IPS-NIHi11 (cell line): ENCODE measurements around the gene PTDSS2.

ENCODE experiments used
- DNase-seq: peaks from one replicate; pipeline ENCODE4 v3.0.0; 2012; ENCODE audit warnings: mixed read lengths, low spot score

The PTDSS2 gene

DNA sequence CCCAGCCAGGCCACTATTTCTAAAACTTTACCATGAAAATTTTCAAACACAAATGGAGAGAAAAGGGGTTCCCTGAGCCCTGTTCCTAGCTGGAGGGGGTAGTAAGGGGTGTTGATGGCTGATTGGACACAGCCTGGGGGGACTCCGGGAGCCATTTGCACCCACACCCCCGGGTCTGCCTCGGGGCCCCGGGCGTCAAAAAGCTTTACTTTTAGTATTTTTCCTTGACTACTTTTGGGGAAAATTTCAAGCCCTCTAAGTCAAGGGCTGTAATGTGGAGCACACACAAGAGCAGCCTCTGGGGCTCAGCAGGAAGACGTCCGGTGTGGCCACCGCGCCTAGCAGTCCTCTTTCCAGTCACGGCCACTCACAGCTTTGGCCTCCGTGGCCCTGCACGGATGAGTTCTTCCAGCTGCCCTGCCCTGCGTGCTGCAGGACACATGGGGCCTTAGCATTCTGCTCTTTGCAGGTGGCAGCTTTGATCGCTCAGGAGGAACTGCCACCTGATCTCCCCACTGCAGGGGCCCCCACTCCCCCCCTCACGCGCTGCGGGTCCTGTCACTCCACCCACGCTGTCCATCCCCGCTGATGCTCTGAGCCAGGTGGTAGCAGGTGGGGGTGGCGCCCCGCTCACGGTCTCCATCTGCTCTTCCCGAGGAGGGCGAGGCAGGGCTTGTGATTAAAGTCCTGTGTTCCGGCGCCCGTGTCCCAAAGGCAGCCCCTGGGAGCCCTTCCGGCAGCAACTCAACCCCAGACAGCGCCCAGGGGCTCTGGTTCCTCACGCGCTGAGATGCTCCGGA is 42.5 kb downstream of the PTDSS2 start:
- DNase-seq: peak; percentile 56

DNA sequence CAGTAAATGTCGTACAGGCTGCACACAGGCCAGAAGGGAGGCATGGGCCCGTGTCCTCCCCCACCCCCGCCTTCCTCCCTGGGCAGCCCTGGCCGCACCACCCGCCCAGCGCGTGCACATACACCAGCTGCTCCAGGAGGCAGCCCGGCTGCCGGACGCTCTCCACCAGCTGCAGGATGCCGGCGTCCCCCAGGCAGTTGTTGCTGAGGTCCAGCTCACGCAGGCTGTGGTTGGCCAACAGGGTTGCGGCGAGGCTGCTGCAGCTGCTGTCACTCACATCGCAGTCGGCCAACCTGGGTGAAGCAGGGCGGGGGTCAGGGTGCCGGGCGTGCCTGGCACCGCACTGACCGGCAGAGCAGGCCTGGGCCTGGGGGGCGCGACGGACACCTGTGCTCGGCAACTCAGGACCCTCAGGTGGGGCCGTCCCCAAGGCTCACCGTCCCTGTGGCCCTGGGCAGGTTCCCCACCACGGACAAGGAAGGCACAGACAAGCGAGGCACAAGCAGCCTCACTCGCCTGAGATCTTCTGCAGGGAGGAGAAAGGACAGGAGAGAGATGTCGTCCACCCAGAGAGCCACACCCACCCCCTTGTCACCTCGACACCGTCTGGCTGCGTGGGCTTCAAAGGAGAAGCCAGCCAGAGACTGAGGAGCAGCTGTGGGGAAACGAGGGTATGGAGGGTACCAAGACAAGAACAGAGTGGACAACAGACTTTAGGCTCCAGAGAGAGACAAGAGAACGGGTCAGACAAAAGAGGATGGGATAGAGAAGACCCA is 44.9 kb downstream of the PTDSS2 start:
- peak; percentile 29 for DNase-seq

DNA sequence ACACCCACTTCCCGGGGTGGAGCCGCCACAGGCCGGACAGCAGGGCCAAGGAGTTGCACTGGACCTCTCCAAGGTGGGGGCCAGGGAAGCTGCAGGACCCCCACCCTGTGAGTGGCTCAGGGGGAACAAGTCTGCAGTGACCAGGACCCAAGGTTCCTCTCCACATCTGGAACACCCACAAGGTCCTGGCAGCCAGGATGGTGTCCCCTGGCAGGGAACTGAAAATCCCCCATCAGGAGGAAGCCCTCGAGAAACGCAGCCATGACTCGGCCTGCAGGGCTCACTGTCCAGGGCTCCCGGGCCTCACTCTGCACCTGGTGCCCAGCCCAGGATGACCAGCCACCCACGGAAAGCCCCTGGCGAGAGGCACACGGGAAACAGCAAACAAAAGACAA is 45.5 kb downstream of the PTDSS2 start:
- DNase-seq: no peak

DNA sequence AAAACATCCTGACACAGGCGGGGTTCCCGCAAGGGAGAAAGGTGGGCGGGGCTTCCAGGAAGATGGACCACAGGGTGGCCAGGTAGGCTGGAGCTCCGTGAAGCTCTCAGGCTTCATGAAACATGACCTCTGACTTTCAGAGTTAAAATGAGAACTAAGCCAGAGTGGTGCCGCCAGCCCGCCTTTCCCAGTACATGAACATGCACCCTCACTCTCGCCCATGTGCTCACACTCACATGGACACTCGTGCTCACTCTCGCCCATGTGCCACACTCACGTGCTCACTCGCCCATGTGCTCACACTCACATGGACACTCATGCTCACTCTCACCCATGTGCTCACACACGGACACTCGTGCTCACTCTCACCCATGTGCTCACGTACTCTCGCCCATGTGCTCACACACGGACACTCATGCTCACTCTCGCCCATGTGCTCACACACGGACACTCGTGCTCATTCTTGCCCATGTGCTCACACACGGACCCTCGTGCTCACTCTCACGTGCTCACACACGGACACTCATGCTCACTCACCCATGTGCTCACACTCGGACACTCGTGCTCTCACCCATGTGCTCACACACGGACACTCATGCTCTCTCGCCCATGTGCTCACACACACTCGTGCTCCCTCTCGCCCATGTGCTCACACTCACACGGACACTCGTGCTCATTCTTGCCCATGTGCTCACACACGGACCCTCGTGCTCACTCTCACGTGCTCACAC is 46.9 kb downstream of the PTDSS2 start:
- DNase-seq: peak; percentile 32

DNA sequence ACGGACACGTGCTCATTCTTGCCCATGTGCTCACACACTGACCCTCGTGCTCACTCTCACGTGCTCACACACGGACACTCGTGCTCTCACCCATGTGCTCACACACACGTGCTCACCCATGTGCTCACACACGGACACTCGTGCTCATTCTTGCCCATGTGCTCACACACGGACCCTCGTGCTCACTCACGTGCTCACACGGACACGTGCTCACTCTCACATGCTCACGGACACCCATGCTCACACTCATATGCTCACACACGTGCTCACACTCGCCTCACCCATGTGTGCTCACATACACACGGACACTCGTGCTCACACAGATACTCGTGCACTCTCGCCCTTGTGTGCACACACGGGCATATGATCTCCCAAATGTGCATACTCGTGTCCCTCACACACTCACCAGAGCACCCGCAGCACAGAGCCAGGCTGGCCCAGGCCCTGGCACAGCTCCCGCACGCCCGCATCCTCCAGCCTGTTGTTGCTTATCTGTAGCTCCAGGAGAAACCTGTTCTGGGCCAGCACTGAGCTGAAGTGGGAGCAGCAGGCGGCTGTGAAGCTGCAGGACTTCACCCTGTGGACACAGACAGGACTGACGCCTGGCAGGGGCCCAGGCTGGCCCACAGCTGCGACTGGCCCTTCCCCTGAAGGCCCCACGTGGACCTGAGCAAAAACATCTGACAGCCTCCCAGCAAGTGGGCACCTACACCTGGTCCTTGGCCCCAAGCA is 47.7 kb downstream of the PTDSS2 start:
- no peak for DNase-seq

DNA sequence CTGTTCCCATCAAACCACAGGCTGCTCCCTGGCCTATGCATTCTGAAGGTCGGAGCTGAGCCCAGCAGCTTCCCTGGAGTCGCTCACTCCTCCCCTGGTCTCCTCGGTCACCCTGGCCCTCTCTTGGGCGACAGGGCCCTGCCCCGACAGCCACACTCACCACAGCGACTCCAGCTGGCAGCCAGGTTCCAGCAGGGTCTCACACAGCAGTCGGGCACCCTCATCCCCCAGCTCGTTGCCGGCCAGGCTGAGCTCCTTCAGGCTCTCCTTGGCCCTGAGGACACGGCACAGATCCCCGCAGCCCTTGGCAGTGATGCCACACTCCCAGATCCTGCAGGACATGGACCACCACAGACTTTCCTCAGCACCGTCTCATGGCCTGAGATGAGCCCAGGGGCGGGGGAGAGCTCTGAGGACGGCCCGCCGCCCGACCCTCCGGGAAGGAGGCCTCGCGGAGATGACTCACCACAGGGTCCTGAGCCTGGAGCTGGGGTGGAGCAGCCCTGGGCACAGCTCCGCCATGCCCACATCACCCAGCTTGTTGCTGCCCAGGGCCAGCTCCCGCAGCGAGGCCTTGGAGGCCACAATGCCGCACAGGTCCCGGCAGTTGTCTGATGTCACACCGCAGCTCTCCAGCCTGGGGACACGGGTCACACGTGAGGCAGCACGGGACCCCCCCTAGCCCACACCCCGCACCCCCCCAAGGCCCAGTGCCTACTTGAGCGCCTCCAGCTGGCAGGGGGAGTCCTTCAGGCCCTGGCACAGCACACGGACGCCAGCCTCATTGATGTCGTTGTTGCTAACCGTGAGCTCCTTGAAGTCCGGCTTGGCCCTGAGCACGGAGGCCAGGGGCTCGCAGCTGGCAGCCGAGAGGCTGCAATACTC is 48.5 kb downstream of the PTDSS2 start:
- peak; percentile 7 for DNase-seq

DNA sequence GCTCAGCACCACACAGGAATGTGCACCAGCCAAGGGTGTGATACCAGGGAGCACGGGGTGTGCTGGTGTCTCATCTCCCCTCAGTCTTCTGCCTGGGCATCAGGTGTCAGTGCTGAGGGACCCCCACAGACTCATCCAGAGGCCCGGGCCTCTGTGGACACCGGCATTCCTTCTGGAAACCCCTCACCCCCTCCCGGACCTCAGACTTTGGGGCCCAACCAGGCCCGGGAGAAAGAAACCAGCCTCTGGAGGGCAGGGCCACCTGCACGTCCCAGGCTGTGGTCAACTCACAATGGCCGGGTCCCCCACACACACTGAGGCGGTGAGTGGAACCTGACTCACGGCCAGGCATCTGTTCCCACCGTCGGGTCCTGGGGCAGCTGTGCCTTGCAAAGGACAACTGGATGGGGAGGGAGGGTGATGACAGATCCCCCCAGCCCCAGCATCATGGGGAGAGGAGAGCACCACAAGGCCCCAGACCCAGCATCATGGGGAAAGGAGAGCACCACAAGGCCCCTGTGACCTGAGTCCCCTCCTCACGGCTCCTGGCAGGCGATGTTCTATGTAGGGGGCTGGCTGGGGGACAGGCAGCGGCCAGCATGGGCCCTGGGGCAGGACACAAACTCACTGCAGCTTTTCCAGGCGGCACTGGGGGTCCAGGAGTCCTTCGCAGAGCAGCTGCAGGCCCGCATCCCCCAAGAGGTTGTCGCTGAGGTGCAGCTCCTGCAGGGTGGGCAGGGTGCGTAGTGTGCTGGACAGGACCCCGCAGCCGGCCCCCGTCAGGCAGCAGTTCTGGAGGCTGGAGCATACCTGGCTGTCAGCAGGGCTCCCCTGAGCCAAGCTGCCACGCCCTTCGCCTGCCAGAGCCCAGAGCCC is 49.4 kb downstream of the PTDSS2 start:
- no peak for DNase-seq

DNA sequence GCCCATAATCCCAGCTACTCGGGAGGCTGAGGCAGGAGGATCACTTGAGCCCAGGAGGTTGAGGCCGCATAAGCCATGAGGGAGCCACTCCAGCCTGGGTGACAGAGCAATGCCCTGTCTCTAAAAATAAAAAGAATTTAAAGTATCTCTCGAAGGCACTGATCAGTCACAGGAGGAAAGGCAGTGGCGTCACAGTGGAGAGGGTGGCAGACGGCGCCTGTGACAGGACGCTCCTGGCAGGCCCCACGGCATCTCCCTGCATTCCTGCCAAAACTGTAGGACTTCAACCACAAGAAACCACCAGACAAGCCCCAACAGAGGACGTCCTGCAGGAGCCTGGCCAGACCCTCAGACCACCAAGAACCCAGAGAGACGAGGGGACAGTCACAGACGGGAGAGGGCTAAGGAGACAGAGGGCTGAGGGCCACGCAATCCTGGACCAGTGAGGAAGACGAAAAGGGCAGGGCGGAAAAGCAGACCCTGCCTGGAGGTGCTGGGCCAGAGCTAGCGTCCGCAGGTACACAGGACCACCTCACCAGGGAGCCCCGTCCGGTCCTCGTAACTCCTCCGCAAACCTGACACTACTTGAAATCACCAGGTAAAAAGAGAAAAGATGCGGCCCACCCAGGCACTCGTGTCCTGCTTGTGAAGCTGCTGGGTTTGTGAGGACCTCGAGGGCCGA is 51.1 kb downstream of the PTDSS2 start:
- DNase-seq: no peak

DNA sequence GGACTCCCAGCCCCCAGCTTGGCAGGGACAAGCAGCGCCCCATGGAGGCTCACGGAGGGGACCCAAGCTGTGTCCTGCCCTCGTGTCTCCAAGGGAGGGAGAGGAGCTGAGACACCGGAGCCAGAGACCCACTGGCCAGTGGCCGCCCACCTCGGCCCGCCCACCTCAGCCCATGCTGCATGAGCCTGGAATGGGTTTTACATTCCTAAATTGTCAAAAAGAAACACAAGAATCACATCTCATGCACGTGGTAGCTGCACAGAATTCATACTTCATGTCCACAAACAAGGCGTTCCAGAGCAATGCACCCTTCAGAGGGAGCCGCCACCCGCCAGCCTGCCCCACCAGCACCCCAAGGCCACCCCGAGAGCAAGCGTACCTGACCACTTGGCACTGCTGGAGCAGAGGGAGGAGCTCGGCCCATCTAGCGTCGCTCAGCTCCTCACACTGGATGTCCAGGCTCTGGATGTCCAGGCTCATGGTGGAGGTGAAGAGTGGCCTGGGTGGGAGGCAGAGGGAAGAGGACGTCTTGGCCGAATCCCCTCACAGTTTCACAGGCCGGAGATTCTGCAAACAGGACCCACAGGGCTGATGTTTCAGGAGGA is 51.7 kb downstream of the PTDSS2 start:
- no peak for DNase-seq

DNA sequence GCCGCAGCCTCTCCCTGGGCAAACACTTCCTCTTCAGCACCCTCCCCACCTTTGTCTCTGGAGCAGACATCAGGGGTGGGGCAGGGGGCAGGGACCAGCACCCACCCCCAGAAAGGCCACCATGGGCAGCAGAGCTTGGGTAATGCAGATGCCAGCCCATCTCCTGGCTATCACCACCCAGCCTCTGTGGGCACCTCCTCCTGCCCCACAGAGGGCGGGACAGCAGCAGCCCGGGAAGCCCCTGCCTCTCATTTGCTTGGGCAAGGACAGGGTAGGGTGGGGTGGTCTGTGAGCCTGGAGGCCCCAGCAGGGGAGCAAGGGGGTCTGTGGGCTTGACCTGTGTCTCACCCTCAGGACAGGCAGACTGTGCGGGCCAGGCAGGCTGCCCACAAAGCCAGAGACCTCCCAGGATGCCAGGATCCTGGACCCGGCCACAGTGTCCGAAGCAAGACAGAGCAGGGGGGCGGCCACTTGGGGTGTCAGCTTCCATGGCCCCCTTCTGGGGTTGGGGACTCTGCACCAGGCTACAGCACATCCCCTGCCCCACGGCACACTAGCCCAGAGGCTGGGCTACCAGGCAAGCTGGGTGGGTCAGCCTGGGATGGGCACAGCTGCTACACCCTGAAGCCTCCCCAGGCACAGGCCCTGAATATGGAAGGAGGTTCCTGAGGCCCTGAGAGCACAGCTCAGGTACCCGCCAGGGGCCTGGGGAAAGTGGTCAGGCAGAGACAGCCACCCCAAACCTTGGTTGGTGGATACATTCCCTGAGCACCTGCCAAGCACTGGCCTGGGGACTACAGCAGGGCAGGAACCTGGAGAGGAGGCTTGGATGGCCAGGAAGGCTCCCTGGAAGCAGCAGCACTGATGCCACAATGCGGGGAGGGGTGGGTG is 52.5 kb downstream of the PTDSS2 start:
- peak; percentile 13 for DNase-seq

DNA sequence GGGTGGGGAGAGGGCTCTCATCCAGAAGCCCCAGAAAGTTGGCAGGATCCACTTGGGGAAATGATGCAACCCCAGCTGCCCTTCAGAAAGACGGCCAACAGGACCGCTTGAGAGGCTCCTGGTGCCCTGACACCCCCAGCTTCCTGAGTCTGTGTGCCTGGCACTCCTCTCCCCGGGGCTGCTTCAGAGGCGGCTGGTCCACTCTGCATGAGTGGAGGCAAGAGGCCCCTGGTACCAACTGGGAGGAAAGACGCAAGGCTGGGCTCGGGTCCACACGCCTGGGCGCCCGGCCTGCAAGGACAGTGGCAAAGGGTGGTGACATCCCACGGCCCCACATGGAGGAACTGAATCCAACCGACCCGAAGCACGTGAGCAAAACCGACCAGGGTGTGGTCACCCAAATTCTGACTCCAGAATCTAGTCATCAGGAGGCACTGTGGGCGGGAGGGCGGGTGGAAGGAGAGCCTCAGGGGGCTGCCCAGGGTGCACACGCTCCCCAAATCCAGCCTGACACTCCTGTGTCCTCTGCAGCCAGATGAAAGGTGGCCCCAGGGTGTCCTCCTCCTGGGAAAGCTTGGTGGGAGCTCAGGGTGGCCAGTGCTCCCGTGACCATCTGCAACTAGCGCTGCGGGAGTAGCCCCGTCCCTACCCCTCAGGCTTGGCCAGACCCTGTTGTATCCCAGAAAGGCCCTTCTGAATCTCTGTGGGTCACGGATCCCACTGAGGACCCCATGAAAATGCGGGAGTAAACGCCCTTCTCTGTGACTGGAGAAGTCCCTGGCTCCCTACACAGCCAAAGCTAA is 53.3 kb downstream of the PTDSS2 start:
- DNase-seq: peak; percentile 11

DNA sequence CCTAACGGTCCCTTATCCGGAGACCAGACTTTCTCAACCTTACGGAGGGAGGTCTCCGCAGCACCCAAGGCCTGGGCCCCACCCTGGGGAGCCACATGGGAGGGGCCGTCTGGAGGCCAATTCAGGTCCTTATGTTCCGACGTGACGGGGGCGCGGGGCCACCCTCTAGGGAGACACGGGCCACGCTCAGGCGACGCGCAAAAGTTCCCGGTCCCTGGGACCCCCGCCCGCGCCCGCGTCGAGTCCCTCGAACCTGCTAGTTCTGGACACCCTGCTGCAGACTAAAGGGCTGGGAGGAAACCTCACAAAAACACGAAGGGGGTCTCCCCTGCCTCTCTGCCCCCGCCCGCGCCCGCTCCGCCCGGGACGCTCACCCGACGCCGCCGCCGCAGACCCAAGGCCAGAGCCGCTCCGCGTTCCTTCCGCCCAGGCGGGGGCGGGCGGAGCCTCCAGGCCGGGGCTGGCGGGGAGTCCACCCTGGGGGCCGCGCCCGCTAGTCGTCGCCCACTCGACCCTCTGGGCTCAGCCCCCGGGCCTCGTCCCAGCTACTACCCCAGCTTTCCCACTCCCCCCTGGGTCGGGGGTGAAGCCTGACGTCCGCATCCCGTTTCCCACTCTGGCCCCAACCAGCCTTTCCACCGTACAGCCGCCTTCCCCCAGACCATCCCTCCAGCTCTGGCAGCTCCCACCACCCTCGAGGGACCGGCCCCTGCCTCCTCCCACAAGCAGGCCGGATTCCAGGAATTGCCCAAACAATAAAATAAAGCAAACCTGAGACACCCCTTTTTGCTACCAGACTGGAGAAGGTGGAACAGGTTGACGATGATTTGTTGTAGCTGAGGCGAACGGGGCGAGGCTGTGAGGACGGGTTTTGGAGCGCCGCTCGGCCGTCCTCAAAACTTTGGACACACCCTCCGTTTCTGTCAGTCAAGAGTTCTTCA is 54.2 kb downstream of the PTDSS2 start:
- DNase-seq: peak; percentile 66

DNA sequence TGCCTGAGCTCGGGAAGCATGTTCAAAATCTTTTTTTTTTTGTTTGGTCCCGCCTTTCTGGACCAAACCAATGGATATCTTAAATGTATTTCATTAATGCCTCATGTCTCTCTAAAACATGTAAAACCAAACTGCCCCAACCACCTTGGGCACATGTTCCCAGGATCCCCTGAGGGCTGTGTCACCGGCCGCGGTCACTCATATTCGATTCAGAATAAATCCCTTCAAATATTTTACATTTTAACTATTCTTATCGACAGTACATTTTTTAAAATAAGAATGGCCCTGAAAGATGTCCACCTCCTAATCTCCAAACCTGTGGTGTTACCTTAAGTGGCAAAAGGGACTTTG is 54.9 kb downstream of the PTDSS2 start:
- DNase-seq: no peak

DNA sequence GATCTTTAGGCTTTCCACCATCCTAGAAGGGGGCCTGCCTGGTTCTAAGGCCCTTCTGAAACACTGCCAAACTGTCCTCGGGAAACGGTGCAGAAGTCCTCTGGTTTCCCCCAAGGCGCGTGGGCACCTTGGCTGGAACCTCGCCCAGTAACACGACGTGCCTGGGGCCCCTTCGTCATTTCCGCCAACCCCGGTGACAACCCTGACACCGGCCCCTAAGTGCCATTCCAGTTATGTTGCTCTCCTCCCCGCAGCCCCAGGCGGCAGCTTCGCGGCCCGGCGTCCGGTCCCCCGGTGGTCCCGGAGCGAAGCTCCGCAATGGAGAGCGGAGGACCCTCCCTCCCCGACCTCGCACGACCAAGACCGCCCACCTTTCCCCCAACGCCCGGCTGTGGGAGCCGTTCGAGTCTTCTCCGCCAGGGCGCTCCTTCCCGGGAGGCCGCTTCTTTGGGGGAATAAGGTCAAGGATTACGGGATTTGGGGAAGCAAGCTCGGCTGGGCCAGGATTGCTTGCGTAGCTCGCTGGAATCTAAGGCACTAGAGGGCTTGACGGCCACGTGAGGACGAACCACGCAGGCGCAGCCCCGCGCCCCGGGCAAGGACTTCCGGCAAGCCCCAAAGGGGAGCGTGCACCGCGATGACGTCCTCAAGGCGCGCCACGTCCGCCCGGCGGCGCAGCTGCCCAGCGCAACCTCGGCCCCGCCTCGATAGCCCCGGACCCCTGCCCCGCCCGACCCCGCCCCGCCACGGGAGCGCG is 56.3 kb downstream of the PTDSS2 start:
- DNase-seq: peak; percentile 99

DNA sequence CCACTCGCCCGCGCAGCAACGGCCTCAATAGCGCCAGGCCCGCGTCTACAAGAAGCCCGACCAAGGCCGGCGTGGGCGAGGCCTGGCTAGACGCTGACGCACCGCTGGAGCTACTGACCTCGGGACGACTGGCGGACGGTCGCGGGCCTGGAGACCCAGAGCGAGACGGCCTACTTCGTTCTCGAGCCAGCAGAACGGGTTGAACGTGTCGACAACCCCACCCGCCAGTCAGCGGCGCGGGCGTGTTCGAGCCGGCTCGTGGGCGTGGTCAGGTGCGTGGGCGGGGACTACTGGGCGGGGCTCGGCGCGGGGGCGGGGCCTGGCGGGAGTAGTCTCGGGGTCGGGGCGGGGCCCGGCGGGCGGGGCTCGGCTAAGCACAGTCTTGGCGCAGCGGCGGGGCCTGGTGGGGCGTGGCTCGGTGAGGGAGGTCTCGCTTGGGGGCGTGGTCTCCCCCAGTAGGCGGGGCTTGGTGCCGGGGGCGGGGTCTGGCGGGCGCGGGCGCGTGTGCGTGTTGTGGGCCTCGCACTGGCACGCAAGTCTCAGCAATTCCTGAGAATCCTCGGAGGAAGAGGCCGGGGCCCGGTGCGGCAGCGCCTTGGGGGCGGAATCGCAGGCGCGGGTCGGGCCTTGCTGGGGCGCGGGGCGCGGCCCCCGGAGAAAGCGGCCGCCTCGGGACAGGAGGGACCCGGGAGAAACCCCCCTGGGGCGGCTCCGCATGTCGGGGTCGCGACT is 57.1 kb downstream of the PTDSS2 start, which contains the start of gene RNH1:
Gene RNH1 (minus strand): TSS at position 248 of the 732 bp plus-strand sequence. CDS start 5,080 bp downstream, outside the sequence.
- peak; percentile 100 for DNase-seq
